Activated naive CD8-positive, alpha-beta T cell treated with anti-CD3 and anti-CD28 coated beads, Interleukin-2, amount 10 ng/mL, durations not matched to agents 7 days and 5 days (primary cell): ENCODE measurements around the gene FAR1. TPM values are rescaled to one million over a fixed set of nuclear protein-coding genes. Genes with fewer than 3 reads are reported as not detected.
A peak's percentile ranks its signal among the peaks of the same experiment; 100 is the strongest.

Source experiments
- ATAC-seq: fragments of 150-1000 bp; cut with Tn5 transposase; one replicate; pipeline ENCODE4 v1.10.0; 2021; ENCODE audit warnings: low read depth, moderate library complexity
- POLR2A ChIA-PET: fragments of 350-600 bp; sonication (Branson Sonifier 250); formaldehyde crosslinking; loops from one replicate; lab custom pipeline; 2021; ENCODE audit warnings: antibody characterized with exemption; lab: Charles Lee
- DNase-seq: peaks from one replicate; pipeline ENCODE4 v3.0.0; 2021
- H3K27ac Mint-ChIP-seq: one replicate; pipeline ENCODE4 v1.8.0; 2022; ENCODE audit warnings: mild to moderate bottlenecking, mixed read lengths
- H3K27me3 Mint-ChIP-seq: one replicate; pipeline ENCODE4 v1.8.0; 2022; ENCODE audit warnings: mild to moderate bottlenecking, moderate library complexity, mixed read lengths
- H3K36me3 Mint-ChIP-seq: one replicate; pipeline ENCODE4 v1.8.0; 2021; ENCODE audit warnings: mild to moderate bottlenecking, mixed read lengths
- H3K4me1 Mint-ChIP-seq: one replicate; pipeline ENCODE4 v1.8.0; 2021; ENCODE audit warnings: mixed read lengths
- H3K4me3 Mint-ChIP-seq: one replicate; pipeline ENCODE4 v1.8.0; 2022; ENCODE audit warnings: mild to moderate bottlenecking, moderate library complexity, mixed read lengths
- H3K9me3 Mint-ChIP-seq: one replicate; pipeline ENCODE4 v1.8.0; 2021; ENCODE audit warnings: mixed read lengths
- total RNA-seq, 2 experiments: library from RNA; stranded (reverse); gene quantifications; one replicate each; pipeline ENCODE4 v1.2.3, GENCODE V29; 2021

FAR1 gene
- total RNA-seq, 2 experiments from 2014 or later, result 48.9 to 49.7 TPM

GRCh38 chr11:13760115-13760514 is 91.6 kb downstream of the FAR1 start:
- POLR2A ChIA-PET, result no interaction called here
- H3K4me1 Mint-ChIP-seq, result no peaks in the 10 kb centered on the region
- H3K27me3 Mint-ChIP-seq, result peaks cover 8% of the 10 kb centered on the region
- H3K27ac Mint-ChIP-seq, result no peak overlapping the region
- H3K4me3 Mint-ChIP-seq, result no peak overlapping the region
- no peaks in the 10 kb centered on the region for H3K36me3 Mint-ChIP-seq
- H3K9me3 Mint-ChIP-seq, result no peaks in the 10 kb centered on the region
- DNase-seq, result no peak
- no peak for ATAC-seq

GRCh38 chr11:13761250-13761649 is 92.8 kb downstream of the FAR1 start:
- Mint-ChIP-seq H3K4me3 (no peak overlapping the region), H3K27ac (no peak overlapping the region), H3K36me3 (no peaks in the 10 kb centered on the region), H3K4me1 (no peaks in the 10 kb centered on the region), H3K9me3 (no peaks in the 10 kb centered on the region), H3K27me3 (peaks cover 2% of the 10 kb centered on the region)
- DNase-seq (no peak), ATAC-seq (no peak)
- POLR2A ChIA-PET, result no interaction called here

- Mint-ChIP-seq H3K27ac (no peak overlapping the region), H3K9me3 (no peaks in the 10 kb centered on the region), H3K4me1 (no peaks in the 10 kb centered on the region), H3K27me3 (peaks cover 2% of the 10 kb centered on the region), H3K4me3 (no peak overlapping the region), H3K36me3 (no peaks in the 10 kb centered on the region)
- DNase-seq, result no peak
- no peak for ATAC-seq
- POLR2A ChIA-PET, result no interaction called here
Observed at GRCh38 chr11:13761716-13762115, 93.2 kb downstream of the FAR1 start.

GRCh38 chr11:13762718-13763117 is 94.2 kb downstream of the FAR1 start:
- no peak for ATAC-seq
- POLR2A ChIA-PET, result no interaction called here

GRCh38 chr11:13763341-13763740 is 94.9 kb downstream of the FAR1 start:
- DNase-seq (no peak), ATAC-seq (no peak)
- Mint-ChIP-seq H3K27me3 (peaks cover 2% of the 10 kb centered on the region), H3K4me1 (no peaks in the 10 kb centered on the region), H3K4me3 (no peak overlapping the region), H3K27ac (no peak overlapping the region), H3K36me3 (no peaks in the 10 kb centered on the region), H3K9me3 (no peaks in the 10 kb centered on the region)
- POLR2A ChIA-PET, result no interaction called here

More at GRCh38 chr11:13762718-13763117, 94.2 kb downstream of the FAR1 start:
- Mint-ChIP-seq H3K27ac (no peak overlapping the region), H3K9me3 (no peaks in the 10 kb centered on the region), H3K36me3 (no peaks in the 10 kb centered on the region), H3K4me3 (no peak overlapping the region), H3K27me3 (peaks cover 2% of the 10 kb centered on the region), H3K4me1 (no peaks in the 10 kb centered on the region)
- DNase-seq, result no peak

- DNase-seq, result no peak
- Mint-ChIP-seq H3K27me3 (peaks cover 2% of the 10 kb centered on the region), H3K36me3 (no peaks in the 10 kb centered on the region), H3K4me1 (no peaks in the 10 kb centered on the region), H3K9me3 (no peaks in the 10 kb centered on the region), H3K4me3 (no peak overlapping the region), H3K27ac (no peak overlapping the region)
- POLR2A ChIA-PET, result no interaction called here
- no peak for ATAC-seq
Observed at GRCh38 chr11:13765886-13766285, 97.4 kb downstream of the FAR1 start.

- Mint-ChIP-seq H3K27ac (no peak overlapping the region), H3K9me3 (no peaks in the 10 kb centered on the region), H3K4me3 (no peak overlapping the region), H3K4me1 (no peaks in the 10 kb centered on the region), H3K36me3 (no peaks in the 10 kb centered on the region), H3K27me3 (peaks cover 2% of the 10 kb centered on the region)
- DNase-seq (no peak), ATAC-seq (no peak)
- POLR2A ChIA-PET, result no interaction called here
Observed at GRCh38 chr11:13767471-13767870, 99.0 kb downstream of the FAR1 start.

GRCh38 chr11:13769188-13769587 is 100.7 kb downstream of the FAR1 start:
- POLR2A ChIA-PET, result no interaction called here
- Mint-ChIP-seq H3K27me3 (peaks cover 11% of the 10 kb centered on the region), H3K9me3 (no peaks in the 10 kb centered on the region), H3K36me3 (no peaks in the 10 kb centered on the region), H3K27ac (no peak overlapping the region), H3K4me1 (no peaks in the 10 kb centered on the region), H3K4me3 (no peak overlapping the region)
- DNase-seq (no peak), ATAC-seq (no peak)

GRCh38 chr11:13771151-13771550 is 102.7 kb downstream of the FAR1 start:
- POLR2A ChIA-PET, result no interaction called here
- Mint-ChIP-seq H3K36me3 (no peaks in the 10 kb centered on the region), H3K4me3 (no peak overlapping the region), H3K4me1 (no peaks in the 10 kb centered on the region), H3K27ac (no peak overlapping the region), H3K9me3 (no peaks in the 10 kb centered on the region), H3K27me3 (peaks cover 19% of the 10 kb centered on the region)
- ATAC-seq, result no peak
- DNase-seq, result no peak

- H3K4me3 Mint-ChIP-seq, result no peak overlapping the region
- H3K27ac Mint-ChIP-seq, result no peak overlapping the region
- ATAC-seq (peak; percentile 79), DNase-seq (no peak)
- H3K36me3 Mint-ChIP-seq, result no peaks in the 10 kb centered on the region
- POLR2A ChIA-PET, result no interaction called here
- H3K9me3 Mint-ChIP-seq, result no peaks in the 10 kb centered on the region
- H3K27me3 Mint-ChIP-seq, result peaks cover 21% of the 10 kb centered on the region
- no peaks in the 10 kb centered on the region for H3K4me1 Mint-ChIP-seq
Observed at GRCh38 chr11:13772223-13773046, 104.0 kb downstream of the FAR1 start.

GRCh38 chr11:13775471-13775870 is 107.0 kb downstream of the FAR1 start:
- Mint-ChIP-seq H3K27ac (no peak overlapping the region), H3K4me1 (no peaks in the 10 kb centered on the region), H3K4me3 (no peak overlapping the region), H3K36me3 (no peaks in the 10 kb centered on the region), H3K27me3 (peaks cover 26% of the 10 kb centered on the region), H3K9me3 (no peaks in the 10 kb centered on the region)
- no peak for DNase-seq
- no peak for ATAC-seq
- POLR2A ChIA-PET, result no interaction called here

GRCh38 chr11:13776134-13776815 is 107.8 kb downstream of the FAR1 start:
- POLR2A ChIA-PET, result no interaction called here
- no peaks in the 10 kb centered on the region for H3K4me1 Mint-ChIP-seq
- H3K27ac Mint-ChIP-seq, result no peak overlapping the region

GRCh38 chr11:13777341-13777985 is 109.0 kb downstream of the FAR1 start:
- POLR2A ChIA-PET, result no interaction called here
- peaks cover 26% of the 10 kb centered on the region for H3K27me3 Mint-ChIP-seq
- no peaks in the 10 kb centered on the region for H3K4me1 Mint-ChIP-seq

More at GRCh38 chr11:13776134-13776815, 107.8 kb downstream of the FAR1 start:
- Mint-ChIP-seq H3K4me3 (no peak overlapping the region), H3K27me3 (peaks cover 26% of the 10 kb centered on the region), H3K9me3 (no peaks in the 10 kb centered on the region), H3K36me3 (no peaks in the 10 kb centered on the region)
- peak; percentile 47 for ATAC-seq
- peak; percentile 32 for DNase-seq

More at GRCh38 chr11:13777341-13777985, 109.0 kb downstream of the FAR1 start:
- Mint-ChIP-seq H3K27ac (no peak overlapping the region), H3K36me3 (no peaks in the 10 kb centered on the region), H3K4me3 (no peak overlapping the region), H3K9me3 (no peaks in the 10 kb centered on the region)
- DNase-seq (no peak), ATAC-seq (no peak)
